Sigmoid colon (tissue), 4 donors: Measurements from ENCODE around the gene FNDC4.

Source experiments
- CTCF ChIP-seq, 4 experiments: fragments of 450-650 bp in 3 of 4; fragments of 200-600 bp in 1 of 4; IDR thresholded peaks; one replicate each; pipeline ENCODE4 v1.5.1; 2016 to 2019; ENCODE audit warnings: antibody characterized with exemption in 4 of 4, mild to moderate bottlenecking in 3 of 4, moderate library complexity in 2 of 4
- EP300 ChIP-seq, 4 donors: sonication (generic); formaldehyde crosslinking; IDR thresholded peaks; one replicate each; pipeline ENCODE4 v1.6.1; 2017; ENCODE audit warnings: antibody characterized with exemption in 4 of 4
- POLR2A ChIP-seq, 2 donors: fragments of 450-650 bp; IDR thresholded peaks; one replicate each; pipeline ENCODE4 v1.6.1; 2016; ENCODE audit warnings: antibody characterized with exemption in 2 of 2, mild to moderate bottlenecking in 2 of 2, moderate library complexity in 2 of 2
- POLR2AphosphoS5 ChIP-seq, 4 donors: sonication (generic); formaldehyde crosslinking; IDR thresholded peaks; one replicate each; pipeline ENCODE4 v1.6.1; 2017; ENCODE audit warnings: antibody characterized with exemption in 4 of 4

- TF ChIP-seq CTCF (IDR thresholded peaks at IDR 0.05) (no peak), POLR2AphosphoS5 (IDR thresholded peaks at IDR 0.05) (no peak), EP300 (IDR thresholded peaks at IDR 0.05) (no peak), POLR2A (IDR thresholded peaks at IDR 0.05) (no peak)
Measured at GRCh38 chr2:27537287-27537686, 42.3 kb upstream of the FNDC4 start.
